HTR-8/SVneo (cell line): Measurements from ENCODE around the gene ARL15.
A peak's percentile ranks its signal among the peaks of the same experiment; 100 is the strongest.
"Not testable (repeated sequence)": the region's sequence is repeated elsewhere in the genome, so short reads cannot be mapped to it uniquely, and the experiment has no call there.

Source experiments
- DNase-seq: peaks from one replicate; pipeline ENCODE4 v3.0.0; 2011; ENCODE audit warnings: low spot score, mixed read lengths; ENCODE audit not compliant: insufficient read length
- FAIRE-seq: peaks from 2 replicates; lab custom pipeline; 2011; peaks lifted over from hg19 to GRCh38; lab: Jason Lieb, UNC

The ARL15 gene

GRCh38 chr5:54073735-54074134 is 236.6 kb downstream of the ARL15 start:
- no peak for FAIRE-seq
- no peak for DNase-seq

GRCh38 chr5:54073131-54073530 is 237.2 kb downstream of the ARL15 start:
- no peak for FAIRE-seq
- no peak for DNase-seq

GRCh38 chr5:54066433-54066832 is 243.9 kb downstream of the ARL15 start:
- FAIRE-seq = no peak

GRCh38 chr5:54063817-54064216 is 246.6 kb downstream of the ARL15 start:
- FAIRE-seq = no peak
- DNase-seq = peak; percentile 41

More at GRCh38 chr5:54066433-54066832, 243.9 kb downstream of the ARL15 start:
- DNase-seq = no peak

- no peak for FAIRE-seq
These were observed 247.4 kb downstream of the ARL15 start for GRCh38 chr5:54062958-54063357.

GRCh38 chr5:54060919-54061318 is 249.5 kb downstream of the ARL15 start:
- DNase-seq, FAIRE-seq: not testable (repeated sequence)

More at GRCh38 chr5:54062958-54063357, 247.4 kb downstream of the ARL15 start:
- peak; percentile 12 for DNase-seq

GRCh38 chr5:54049963-54050362 is 260.4 kb downstream of the ARL15 start:
- peak; percentile 26 for DNase-seq

GRCh38 chr5:54049144-54049543 is 261.2 kb downstream of the ARL15 start:
- FAIRE-seq = no peak
- no peak for DNase-seq

More at GRCh38 chr5:54049963-54050362, 260.4 kb downstream of the ARL15 start:
- peak; percentile 88 for FAIRE-seq

- DNase-seq (no peak), FAIRE-seq (peak; percentile 51)
These were observed 265.1 kb downstream of the ARL15 start for GRCh38 chr5:54045077-54045792.

GRCh38 chr5:54044276-54044675 is 266.1 kb downstream of the ARL15 start:
- FAIRE-seq, DNase-seq: not testable (repeated sequence)

GRCh38 chr5:54040804-54041203 is 269.6 kb downstream of the ARL15 start:
- no peak for FAIRE-seq

GRCh38 chr5:54040018-54040417 is 270.4 kb downstream of the ARL15 start:
- DNase-seq (no peak), FAIRE-seq (no peak)

More at GRCh38 chr5:54040804-54041203, 269.6 kb downstream of the ARL15 start:
- no peak for DNase-seq

- DNase-seq = no peak
- no peak for FAIRE-seq
These were observed 273.2 kb downstream of the ARL15 start for GRCh38 chr5:54037205-54037604.

GRCh38 chr5:54030981-54031380 is 279.4 kb downstream of the ARL15 start:
- DNase-seq (no peak), FAIRE-seq (peak; percentile 4)

GRCh38 chr5:54024466-54024865 is 285.9 kb downstream of the ARL15 start:
- FAIRE-seq (no peak), DNase-seq (peak; percentile 38)

GRCh38 chr5:54022223-54022622 is 288.1 kb downstream of the ARL15 start:
- FAIRE-seq (no peak), DNase-seq (no peak)

- DNase-seq (peak; percentile 19), FAIRE-seq (no peak)
These were observed 288.8 kb downstream of the ARL15 start for GRCh38 chr5:54021431-54022164.

- FAIRE-seq = no peak
- DNase-seq = no peak
These were observed 291.9 kb downstream of the ARL15 start for GRCh38 chr5:54018438-54018837.

- no peak for FAIRE-seq
These were observed 292.8 kb downstream of the ARL15 start for GRCh38 chr5:54017580-54017979.

GRCh38 chr5:54013556-54014194 is 296.7 kb downstream of the ARL15 start:
- DNase-seq (peak; percentile 27), FAIRE-seq (peak; percentile 94)

More at GRCh38 chr5:54017580-54017979, 292.8 kb downstream of the ARL15 start:
- no peak for DNase-seq

GRCh38 chr5:54009828-54010227 is 300.5 kb downstream of the ARL15 start:
- no peak for FAIRE-seq
- no peak for DNase-seq
